HG03378 (cell line): ENCODE results near the gene PSMD7.
"Not testable (repeated sequence)": the region's sequence is repeated elsewhere in the genome, so short reads cannot be mapped to it uniquely, and the experiment has no call there.

Experiments
- ATAC-seq: cut with Tn5 transposase; IDR thresholded peaks from one replicate; pipeline ENCODE4 v1.9.1; 2021; ENCODE audit warnings: mild to moderate bottlenecking, moderate library complexity; ENCODE audit not compliant: unreplicated experiment

Gene PSMD7

DNA sequence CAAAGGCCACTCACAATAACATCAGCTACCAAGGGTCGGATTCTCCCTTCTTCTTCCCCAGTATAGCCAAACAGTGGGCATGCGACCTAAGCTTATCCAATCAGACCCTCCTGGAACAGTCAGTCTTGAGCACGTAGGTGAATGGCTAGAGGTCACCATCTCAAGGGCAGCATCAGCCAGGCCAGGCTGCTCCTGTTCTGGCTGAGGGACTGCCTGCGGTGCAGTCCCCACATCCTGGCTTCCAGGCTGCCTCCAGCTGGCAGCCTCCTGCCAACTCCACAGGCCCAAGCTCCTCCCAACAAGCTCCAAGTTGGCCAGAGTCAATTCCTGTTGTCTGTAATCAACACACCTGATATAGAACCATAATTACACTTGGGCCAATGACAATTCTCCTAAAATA, 56.4 kb downstream of the PSMD7 start:
- ATAC-seq: not testable (repeated sequence)
